Heart left ventricle (tissue), 13 donors: Measurements from ENCODE around the gene XRN2.

Source experiments
- POLR2A ChIP-seq, 2 donors: fragments of 450-650 bp; IDR thresholded peaks; one replicate each; pipeline ENCODE4 v1.6.1; 2017; ENCODE audit warnings: antibody characterized with exemption in 2 of 2, mild to moderate bottlenecking in 2 of 2, moderate library complexity in 2 of 2
- TF ChIP-seq, protein P1 (sequence below), 12 donors: fragments of 200-600 bp; sonication (generic) in 4 of 12; IDR thresholded peaks; one replicate each; pipeline versions ENCODE4 v1.5.0 to v1.8.0; 2018 to 2022; ENCODE audit warnings: antibody characterized with exemption in 12 of 12, mild to moderate bottlenecking in 5 of 12
- donor health status: ischemic (EF 13 %, LVEDD 7.1; RV severe dilation, severe dysfunction).
- donor health status: DM: no; HTN: yes; CAD: no.
- donor health status: DM: no; HTN: no; CAD: no.
- donor health status: ischemic (EF 25% LVEDD 6.9; RV normal size, moderate dysfunction).
- donor health status: ischemic (EF 25% LVEDD 5.7; RV mildly dilated, moderate dysfunction).
- donor health status: ischemic (EF 35%, LVEDD 5.7; RV mildly dilated, moderate dysfunction).
- donor health status: nonischemic (EF 11% LVEDD 7.7; RV severe dilation, severe dysfunction).
- donor health status: DM: yes; HTN: yes; CAD: no.
- donor health status: PGD.
- donor health status: ischemic (EF 29% LVEDD 5.4; RV normal size, mild dysfunction).
- donor health status: nonischemic (EF 23%, LVEDD 6.1; RV moderate dilation, normal function).

DNA sequence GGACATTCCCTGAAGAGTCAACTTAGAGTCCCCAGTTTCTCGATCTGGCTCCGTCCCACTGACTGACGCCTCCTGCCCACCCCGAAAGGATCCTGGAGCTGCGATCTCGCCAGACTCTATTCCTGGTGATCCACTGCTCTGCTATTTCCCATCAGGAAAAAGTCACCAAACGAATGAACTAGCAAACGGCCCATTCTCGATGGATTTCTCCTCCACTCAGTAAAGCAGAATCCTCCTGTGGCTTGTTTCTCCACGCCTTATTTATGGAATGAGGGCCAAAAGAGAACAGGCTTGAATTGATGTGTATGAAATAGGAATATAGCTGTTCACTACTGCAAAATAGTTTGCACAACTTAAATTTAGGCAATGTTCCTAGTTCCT, 88.8 kb downstream of the XRN2 start:
- no peak for TF ChIP-seq POLR2A (IDR thresholded peaks at IDR 0.05)
- TF ChIP-seq, protein P1, sequence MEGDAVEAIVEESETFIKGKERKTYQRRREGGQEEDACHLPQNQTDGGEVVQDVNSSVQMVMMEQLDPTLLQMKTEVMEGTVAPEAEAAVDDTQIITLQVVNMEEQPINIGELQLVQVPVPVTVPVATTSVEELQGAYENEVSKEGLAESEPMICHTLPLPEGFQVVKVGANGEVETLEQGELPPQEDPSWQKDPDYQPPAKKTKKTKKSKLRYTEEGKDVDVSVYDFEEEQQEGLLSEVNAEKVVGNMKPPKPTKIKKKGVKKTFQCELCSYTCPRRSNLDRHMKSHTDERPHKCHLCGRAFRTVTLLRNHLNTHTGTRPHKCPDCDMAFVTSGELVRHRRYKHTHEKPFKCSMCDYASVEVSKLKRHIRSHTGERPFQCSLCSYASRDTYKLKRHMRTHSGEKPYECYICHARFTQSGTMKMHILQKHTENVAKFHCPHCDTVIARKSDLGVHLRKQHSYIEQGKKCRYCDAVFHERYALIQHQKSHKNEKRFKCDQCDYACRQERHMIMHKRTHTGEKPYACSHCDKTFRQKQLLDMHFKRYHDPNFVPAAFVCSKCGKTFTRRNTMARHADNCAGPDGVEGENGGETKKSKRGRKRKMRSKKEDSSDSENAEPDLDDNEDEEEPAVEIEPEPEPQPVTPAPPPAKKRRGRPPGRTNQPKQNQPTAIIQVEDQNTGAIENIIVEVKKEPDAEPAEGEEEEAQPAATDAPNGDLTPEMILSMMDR (IDR thresholded peaks at IDR 0.05) = no peak
